ENCODE results near the gene ABCA3. TPM values are rescaled to one million over a fixed set of nuclear protein-coding genes. Genes with fewer than 3 reads are reported as not detected.
A peak's percentile ranks its signal among the peaks of the same experiment; 100 is the strongest.
"Not testable (repeated sequence)": the region's sequence is repeated elsewhere in the genome, so short reads cannot be mapped to it uniquely, and the experiment has no call there.

ABCA3 gene
- total and polyA plus RNA-seq, 2 donors: 5.5 to 8.3 TPM

DNA sequence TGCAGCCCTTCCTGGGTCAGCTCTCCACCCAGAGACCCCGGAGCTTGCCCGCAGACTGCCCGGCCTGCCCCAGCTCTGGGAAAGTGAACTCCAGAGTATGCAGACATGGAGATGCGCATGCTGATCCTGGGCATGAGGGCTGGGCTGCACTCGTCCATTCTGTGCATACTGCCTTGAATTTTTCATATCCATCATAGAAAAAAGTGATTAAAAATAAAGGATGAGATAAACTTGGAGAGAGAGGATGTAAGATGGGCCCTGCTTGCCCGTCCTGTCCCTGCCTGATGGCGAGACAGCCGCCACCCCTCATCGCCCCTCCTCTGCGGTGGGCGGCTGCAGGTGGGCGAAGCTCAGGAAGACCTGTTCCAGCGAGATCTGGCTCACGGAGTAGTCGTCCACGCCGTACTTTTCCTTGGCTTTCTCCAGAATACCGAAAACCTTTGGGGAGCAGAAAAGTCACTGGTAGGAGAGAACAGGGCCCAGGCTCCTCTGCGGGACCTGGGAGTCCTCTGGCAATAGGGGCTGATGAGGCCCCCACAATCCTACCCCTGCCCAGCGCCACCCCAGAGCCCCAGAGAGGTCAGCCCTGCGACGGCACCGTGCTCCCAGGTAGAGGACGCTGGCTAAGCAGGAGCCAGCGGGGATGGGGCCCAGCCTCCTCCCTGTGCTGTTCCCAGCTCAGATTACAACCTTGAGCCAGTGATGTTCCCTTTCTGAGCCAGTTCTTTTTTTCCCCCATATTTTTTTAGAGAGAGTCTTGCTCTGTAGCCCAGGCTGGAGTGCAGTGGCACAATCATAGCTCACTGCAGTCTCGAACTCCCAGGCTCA, 63.9 kb downstream of the ABCA3 start:
- DNase-seq (ENCODE audit: extremely low spot score): no peak
- Histone ChIP-seq H3K4me3 (ENCODE audit: low read depth, low read length) (no peak overlapping the region), H3K36me3 (ENCODE audit: insufficient read depth) (no peaks in the 10 kb centered on the region), H3K27ac (ENCODE audit: low read depth) (no peak overlapping the region), H3K4me1 (ENCODE audit: insufficient read depth) (no peaks in the 10 kb centered on the region)
- WGBS: 67% methylated on average over 26 of the region's 26 CpGs

- WGBS: 72% methylated on average over 30 of the region's 30 CpGs
- Histone ChIP-seq H3K4me1 (ENCODE audit: insufficient read depth) (no peaks in the 10 kb centered on the region), H3K4me3 (ENCODE audit: low read depth, low read length) (no peak overlapping the region), H3K36me3 (ENCODE audit: insufficient read depth) (no peaks in the 10 kb centered on the region), H3K27ac (ENCODE audit: low read depth) (no peak overlapping the region)
- no peak for DNase-seq (ENCODE audit: extremely low spot score)
Measured at GRCh38 chr16:2275476-2276367, 64.8 kb downstream of the ABCA3 start.

- Histone ChIP-seq H3K4me1 (ENCODE audit: insufficient read depth) (peaks cover 4% of the 10 kb centered on the region), H3K36me3 (ENCODE audit: insufficient read depth) (no peaks in the 10 kb centered on the region), H3K4me3 (ENCODE audit: low read depth, low read length) (no peak overlapping the region), H3K27ac (ENCODE audit: low read depth) (no peak overlapping the region)
- DNase-seq (ENCODE audit: extremely low spot score): no peak
- 82% methylated on average over 10 of the region's 10 CpGs for WGBS
Measured at GRCh38 chr16:2273931-2274330, 66.6 kb downstream of the ABCA3 start.

DNA sequence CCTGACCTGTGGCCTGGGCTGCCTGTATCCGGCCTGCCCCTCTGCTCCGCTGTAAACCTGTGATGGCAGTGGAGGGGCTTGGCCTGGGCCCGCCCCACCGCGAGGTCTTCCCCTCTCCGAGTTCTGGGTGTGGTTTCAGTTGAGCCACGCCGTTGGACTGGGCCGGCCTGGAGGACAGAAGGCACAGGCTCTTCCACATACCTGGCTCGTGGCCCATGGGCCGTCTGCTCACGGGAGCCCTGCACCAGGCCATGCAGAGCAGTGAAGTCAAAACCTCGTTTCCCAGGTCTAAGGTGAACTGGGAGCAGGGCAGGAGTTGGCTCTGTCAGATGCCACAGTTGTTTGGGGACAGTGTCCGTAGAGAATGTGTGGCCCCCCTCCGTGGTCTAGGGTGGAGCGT, 67.0 kb downstream of the ABCA3 start:
- WGBS: 81% methylated on average over 16 of the region's 16 CpGs
- H3K36me3 ChIP-seq (ENCODE audit: insufficient read depth): no peaks in the 10 kb centered on the region
- DNase-seq (ENCODE audit: extremely low spot score): no peak
- H3K27ac ChIP-seq (ENCODE audit: low read depth): no peak overlapping the region
- H3K4me3 ChIP-seq (ENCODE audit: low read depth, low read length): no peak overlapping the region
- peaks cover 4% of the 10 kb centered on the region for H3K4me1 ChIP-seq (ENCODE audit: insufficient read depth)

DNA sequence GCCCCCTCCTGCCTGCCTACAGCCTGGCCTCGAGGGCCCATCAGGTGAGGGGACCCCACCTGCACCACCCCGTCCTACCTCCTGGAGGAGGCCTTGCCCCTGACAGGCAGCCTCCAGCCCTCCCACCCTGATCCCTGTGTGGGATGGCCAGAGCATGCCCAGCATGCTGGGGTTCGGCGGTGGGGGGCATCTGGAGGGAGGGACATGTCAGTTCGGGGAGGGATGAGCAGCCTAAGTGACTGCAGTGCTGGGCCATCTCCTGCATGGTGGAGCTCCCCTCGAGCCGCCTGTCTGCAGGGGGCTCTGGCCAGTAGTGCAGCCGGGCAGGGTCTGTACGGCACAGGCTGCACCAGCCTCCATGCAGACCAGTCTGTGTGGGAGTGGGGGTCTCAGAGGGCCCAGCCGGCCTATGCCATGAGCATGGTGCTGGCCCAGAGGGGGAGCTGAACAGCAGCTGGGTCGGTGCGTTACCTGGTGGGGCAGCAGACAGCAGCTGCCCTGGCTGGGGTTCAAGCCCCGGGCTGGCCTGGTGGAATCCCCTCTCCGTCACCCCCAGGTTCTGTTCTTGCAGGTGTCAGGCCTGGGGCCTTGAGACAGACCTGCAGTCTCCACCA, 68.6 kb downstream of the ABCA3 start:
- Histone ChIP-seq H3K4me1 (ENCODE audit: insufficient read depth) (peaks cover 4% of the 10 kb centered on the region), H3K4me3 (ENCODE audit: low read depth, low read length) (no peak overlapping the region), H3K27ac (ENCODE audit: low read depth) (no peak overlapping the region), H3K36me3 (ENCODE audit: insufficient read depth) (no peaks in the 10 kb centered on the region)
- 88% methylated on average over 14 of the region's 14 CpGs for WGBS
- no peak for DNase-seq (ENCODE audit: extremely low spot score)

DNA sequence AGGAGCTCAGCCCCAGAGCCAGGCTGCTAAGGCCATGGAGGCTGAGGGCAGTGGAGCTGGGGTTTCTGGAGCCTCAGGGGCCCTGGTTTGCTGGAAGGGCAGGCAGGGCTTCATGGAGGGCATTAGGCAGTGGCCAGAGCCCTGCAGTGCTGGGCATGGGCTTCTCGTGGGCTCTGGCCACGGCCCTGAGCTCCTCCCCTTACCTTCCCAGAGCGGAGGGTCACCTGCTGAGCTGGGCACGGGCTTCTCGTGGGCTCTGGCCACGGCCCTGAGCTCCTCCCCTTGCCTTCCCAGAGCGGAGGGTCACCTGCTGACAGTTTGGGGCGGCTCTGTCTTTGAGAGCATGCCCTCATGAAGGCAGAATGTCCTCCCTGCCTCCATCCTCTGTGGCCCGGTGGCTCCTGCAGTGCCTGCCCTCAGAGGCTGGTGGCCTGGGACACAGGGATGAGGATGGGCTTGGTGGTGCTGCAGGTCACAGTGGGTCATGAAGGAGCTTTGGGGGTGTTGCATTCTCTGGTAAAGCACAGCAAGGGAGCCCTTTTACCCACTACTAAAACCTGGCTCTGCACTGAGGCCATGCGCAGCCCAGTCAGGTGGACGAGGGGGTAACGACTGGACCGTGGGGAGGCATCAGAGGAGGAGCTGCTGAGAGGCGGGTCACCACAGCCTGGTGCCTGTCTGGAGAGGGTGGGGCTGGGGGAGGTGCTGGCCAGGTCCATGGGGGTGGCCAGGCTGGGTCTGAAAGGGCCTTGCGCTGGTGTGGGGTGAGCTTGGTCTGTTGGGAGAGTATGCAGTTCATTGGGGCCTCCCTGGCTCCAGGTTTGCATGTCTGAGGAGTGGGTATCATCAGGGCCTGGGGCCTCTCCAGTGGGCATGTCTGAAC, 69.7 kb downstream of the ABCA3 start:
- Histone ChIP-seq H3K4me1 (ENCODE audit: insufficient read depth) (peaks cover 4% of the 10 kb centered on the region), H3K27ac (ENCODE audit: low read depth) (no peak overlapping the region), H3K4me3 (ENCODE audit: low read depth, low read length) (no peak overlapping the region), H3K36me3 (ENCODE audit: insufficient read depth) (no peaks in the 10 kb centered on the region)
- WGBS: 85% methylated on average over 15 of the region's 15 CpGs
- no peak for DNase-seq (ENCODE audit: extremely low spot score)

GRCh38 chr16:2270070-2270462, 70.5 kb downstream of the ABCA3 start:
- H3K4me3 ChIP-seq (ENCODE audit: low read depth, low read length): no peak overlapping the region
- H3K27ac ChIP-seq (ENCODE audit: low read depth): no peak overlapping the region
- H3K36me3 ChIP-seq (ENCODE audit: insufficient read depth): no peaks in the 10 kb centered on the region
- peaks cover 4% of the 10 kb centered on the region for H3K4me1 ChIP-seq (ENCODE audit: insufficient read depth)
- 89% methylated on average over 9 of the region's 9 CpGs for WGBS
- no peak for DNase-seq (ENCODE audit: extremely low spot score)

DNA sequence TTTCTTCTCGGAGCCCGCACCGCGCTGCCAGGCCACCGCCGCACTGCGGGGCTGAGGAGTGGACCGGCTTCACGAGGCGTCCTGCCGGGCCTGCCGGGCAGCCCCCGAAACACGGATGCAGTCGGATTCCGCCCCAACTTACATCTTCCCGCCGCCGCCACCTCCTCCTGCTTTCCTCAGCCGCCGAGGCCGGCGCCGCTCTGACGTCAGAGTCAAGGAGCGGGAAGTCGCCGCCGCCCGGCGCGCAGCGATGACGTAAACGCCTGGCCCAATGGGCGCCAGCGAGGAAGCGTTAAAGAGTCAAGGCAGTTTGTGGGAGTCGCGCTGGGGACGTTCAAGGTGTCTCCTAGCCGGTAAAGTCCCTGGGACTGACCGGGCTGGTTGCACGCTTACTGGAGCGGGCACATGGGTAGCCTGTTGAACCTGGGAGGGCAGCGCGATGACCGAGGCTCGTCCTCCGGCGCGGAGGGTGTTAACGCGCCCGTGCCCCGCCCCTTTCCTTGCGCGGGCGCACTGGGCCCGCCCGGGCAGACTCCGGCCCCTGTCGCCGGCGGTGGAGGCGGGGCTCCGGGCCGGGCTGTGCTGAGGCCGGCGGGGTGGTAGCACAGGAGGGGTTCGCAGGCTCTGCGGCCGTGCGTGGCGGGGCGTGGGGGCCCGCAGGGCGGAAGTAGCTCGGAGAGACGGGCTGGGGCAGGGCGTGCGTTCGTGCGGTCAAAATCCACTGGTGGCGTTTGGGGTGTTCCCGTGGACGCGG, 72.4 kb downstream of the ABCA3 start, which contains the start of gene RNPS1:
Gene RNPS1 (minus strand): TSS at position 214 of the 754 bp plus-strand sequence. CDS start 3,483 bp downstream, outside the sequence.
- DNase-seq (ENCODE audit: extremely low spot score): peak; percentile 89
- Histone ChIP-seq H3K4me1 (ENCODE audit: insufficient read depth) (peaks cover 4% of the 10 kb centered on the region), H3K4me3 (ENCODE audit: low read depth, low read length) (peak within 1 kb of the TSS; percentile 82), H3K36me3 (ENCODE audit: insufficient read depth) (peaks cover 3% of the 10 kb centered on the region), H3K27ac (ENCODE audit: low read depth) (peak within 1 kb of the TSS; percentile 99)
- WGBS: 1% methylated on average over 88 of the region's 88 CpGs

- H3K4me3 ChIP-seq (ENCODE audit: low read depth, low read length): peak overlapping the region; percentile 82
- 1% methylated on average over 54 of the region's 54 CpGs for WGBS
- H3K27ac ChIP-seq (ENCODE audit: low read depth): peak overlapping the region; percentile 85
- not testable (repeated sequence) for DNase-seq (ENCODE audit: extremely low spot score); H3K36me3 ChIP-seq (ENCODE audit: insufficient read depth); H3K4me1 ChIP-seq (ENCODE audit: insufficient read depth)
Measured at GRCh38 chr16:2267505-2267912, 73.0 kb downstream of the ABCA3 start.

- not testable (repeated sequence) for H3K36me3 ChIP-seq (ENCODE audit: insufficient read depth); H3K4me1 ChIP-seq (ENCODE audit: insufficient read depth)
- WGBS: 5% methylated on average over 10 of the region's 12 CpGs
Measured at GRCh38 chr16:2266887-2267286, 73.6 kb downstream of the ABCA3 start.

GRCh38 chr16:2263026-2263425, 77.5 kb downstream of the ABCA3 start:
- WGBS: 84% methylated on average over 14 of the region's 14 CpGs
- not testable (repeated sequence) for H3K36me3 ChIP-seq (ENCODE audit: insufficient read depth); H3K4me1 ChIP-seq (ENCODE audit: insufficient read depth); H3K27ac ChIP-seq (ENCODE audit: low read depth); DNase-seq (ENCODE audit: extremely low spot score); H3K4me3 ChIP-seq (ENCODE audit: low read depth, low read length)

More at GRCh38 chr16:2266887-2267286, 73.6 kb downstream of the ABCA3 start:
- H3K4me3 ChIP-seq (ENCODE audit: low read depth, low read length); H3K27ac ChIP-seq (ENCODE audit: low read depth); DNase-seq (ENCODE audit: extremely low spot score): not testable (repeated sequence)

DNA sequence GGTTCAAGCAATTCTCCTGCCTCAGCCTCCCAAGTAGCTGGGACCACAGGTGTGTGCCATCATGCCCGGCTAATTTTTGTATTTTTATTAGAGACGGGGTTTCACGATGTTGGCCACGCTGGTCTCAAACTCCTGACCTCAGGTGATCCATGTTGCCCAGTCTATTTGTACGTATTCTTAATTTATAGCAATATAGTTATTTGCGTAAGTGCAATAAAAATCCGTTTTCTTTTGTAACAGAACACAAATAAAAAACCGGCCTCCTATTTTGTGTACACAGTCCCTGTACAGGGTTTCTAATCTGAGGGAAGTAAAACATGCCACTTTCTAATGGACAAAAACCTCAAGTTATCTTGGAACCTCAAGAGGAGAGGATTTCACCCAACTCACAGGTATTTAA, 80.3 kb downstream of the ABCA3 start:
- no peaks in the 10 kb centered on the region for H3K4me1 ChIP-seq (ENCODE audit: insufficient read depth)
- no peak for DNase-seq (ENCODE audit: extremely low spot score)
- H3K36me3 ChIP-seq (ENCODE audit: insufficient read depth): peaks cover 13% of the 10 kb centered on the region
- H3K27ac ChIP-seq (ENCODE audit: low read depth): no peak overlapping the region
- no peak overlapping the region for H3K4me3 ChIP-seq (ENCODE audit: low read depth, low read length)
- 93% methylated on average over 8 of the region's 8 CpGs for WGBS
